GM03348 (cell line): ENCODE measurements around the gene BTBD9.
"Not testable (repeated sequence)": the region's sequence is repeated elsewhere in the genome, so short reads cannot be mapped to it uniquely, and the experiment has no call there.

ENCODE experiments used
- DNase-seq: peaks from one replicate; pipeline ENCODE4 v3.0.0; 2012; ENCODE audit warnings: low spot score

Gene BTBD9

DNA sequence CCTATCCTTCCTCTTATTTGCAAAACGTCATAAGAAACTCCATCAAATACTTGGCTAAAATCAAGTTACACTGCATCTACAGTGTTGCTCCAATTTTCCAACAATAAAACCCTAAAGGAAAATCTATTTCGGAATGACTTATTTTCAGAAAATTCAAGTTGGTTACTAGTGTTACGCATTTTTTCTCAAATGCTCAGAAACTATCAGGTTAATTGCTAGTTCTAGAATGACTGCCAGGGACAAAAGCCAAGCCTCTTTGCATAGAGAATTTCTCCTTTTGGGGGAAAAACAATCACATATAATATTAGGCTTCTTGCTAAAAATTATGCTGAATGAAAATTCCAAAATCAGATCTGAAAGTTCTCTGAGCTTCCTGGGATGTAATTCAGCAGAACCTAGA, 210.2 kb downstream of the BTBD9 start:
- DNase-seq = no peak

- DNase-seq = no peak
These were observed 212.1 kb downstream of the BTBD9 start for GRCh38 chr6:38427492-38428210.

GRCh38 chr6:38425788-38426488, 213.8 kb downstream of the BTBD9 start:
- DNase-seq = not testable (repeated sequence)

DNA sequence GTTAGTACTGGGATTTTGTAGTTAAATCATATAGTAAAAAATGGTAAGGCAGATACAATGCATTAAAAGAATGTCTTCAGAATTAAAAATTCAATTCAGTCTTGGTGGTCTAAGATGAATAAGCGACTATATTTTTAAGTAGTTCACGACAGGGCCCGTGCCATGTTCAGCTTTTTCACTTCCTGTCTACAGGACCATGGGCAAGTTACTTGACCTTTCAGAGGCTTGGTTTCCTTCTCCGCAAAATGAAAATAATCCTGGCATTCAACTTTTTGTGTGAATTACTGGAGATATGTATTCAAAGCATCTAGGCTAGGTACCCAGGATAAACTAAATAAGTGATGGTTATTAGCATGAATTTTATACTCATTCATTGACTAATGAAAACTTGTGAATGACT, 216.0 kb downstream of the BTBD9 start:
- DNase-seq = no peak

DNA sequence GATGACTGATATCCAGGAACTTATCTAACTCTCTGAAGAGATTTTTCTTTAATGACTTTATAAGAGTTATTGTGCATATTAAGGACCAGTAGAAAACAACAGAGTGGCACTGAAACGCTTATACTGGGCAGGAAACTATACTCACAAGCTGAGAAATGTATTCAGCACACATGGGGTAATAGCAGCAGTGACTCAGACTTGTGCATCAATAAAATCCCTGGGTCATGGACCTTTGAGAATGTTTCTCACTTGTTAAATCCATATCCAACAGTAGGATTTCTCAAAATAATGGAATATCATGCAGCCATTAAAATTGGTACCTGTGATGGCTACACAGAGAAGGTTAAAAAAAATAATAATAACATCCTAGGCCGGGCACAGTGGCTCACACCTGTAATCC, 219.5 kb downstream of the BTBD9 start:
- no peak for DNase-seq

GRCh38 chr6:38417521-38417920, 222.2 kb downstream of the BTBD9 start:
- DNase-seq = no peak

DNA sequence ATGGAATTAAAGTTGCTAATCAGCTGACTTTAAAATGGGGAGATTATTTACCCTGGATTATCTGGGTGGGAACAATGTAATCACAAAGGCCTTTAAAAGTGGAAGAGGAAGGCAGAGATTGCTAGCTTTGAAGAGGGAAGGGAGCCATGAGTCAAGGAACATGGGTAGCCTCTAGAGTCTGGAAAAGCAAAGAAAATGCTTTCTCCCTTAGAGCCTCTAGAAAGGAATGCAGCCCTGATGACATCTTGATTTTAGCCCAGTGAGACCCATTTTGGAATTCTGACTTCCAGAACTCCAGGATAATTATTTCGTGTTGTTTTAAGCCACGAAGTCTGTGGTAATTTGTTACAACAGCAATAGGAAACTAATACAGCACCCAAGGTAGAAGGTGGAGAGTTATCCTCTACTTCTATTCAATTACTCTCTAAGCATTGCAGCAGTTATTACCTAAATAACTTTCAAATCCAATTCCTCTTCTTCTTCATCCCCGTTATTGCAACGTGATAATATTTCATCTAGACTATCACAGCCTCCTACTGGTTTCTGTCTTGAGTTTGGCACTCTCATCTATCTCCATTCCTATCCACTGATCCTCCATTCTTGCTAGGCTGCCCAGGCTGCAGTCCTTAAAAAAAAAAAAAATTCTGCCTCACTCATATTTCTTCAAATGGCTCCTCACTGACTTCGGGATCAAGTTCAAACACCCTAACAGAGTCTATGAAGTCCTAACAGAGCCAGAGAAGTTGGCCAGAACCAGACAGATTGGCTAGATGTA, 224.3 kb downstream of the BTBD9 start:
- peak; percentile 44 for DNase-seq

- DNase-seq = peak; percentile 42
These were observed 226.5 kb downstream of the BTBD9 start for GRCh38 chr6:38413102-38413800.

DNA sequence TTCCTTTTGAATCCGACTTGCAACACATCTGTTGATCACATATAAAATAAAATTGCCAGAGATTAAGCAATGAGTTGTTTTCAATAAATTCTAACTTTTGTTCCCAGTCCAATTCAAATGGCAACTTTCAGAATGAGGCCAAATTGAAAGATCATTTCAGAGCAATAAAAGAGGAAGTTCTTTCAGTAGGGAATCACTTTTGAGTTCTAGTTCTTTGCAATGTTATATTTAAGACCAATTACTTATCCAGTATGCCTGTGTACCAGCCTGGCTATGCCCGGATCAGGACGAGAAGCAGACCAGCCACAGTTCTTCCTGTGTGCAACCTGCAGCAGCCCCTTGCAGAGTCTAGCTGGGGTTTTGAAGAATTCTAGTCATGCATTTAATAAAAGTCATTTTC, 232.5 kb downstream of the BTBD9 start:
- DNase-seq = no peak

- DNase-seq = no peak
These were observed 233.6 kb downstream of the BTBD9 start for GRCh38 chr6:38406096-38406495.

DNA sequence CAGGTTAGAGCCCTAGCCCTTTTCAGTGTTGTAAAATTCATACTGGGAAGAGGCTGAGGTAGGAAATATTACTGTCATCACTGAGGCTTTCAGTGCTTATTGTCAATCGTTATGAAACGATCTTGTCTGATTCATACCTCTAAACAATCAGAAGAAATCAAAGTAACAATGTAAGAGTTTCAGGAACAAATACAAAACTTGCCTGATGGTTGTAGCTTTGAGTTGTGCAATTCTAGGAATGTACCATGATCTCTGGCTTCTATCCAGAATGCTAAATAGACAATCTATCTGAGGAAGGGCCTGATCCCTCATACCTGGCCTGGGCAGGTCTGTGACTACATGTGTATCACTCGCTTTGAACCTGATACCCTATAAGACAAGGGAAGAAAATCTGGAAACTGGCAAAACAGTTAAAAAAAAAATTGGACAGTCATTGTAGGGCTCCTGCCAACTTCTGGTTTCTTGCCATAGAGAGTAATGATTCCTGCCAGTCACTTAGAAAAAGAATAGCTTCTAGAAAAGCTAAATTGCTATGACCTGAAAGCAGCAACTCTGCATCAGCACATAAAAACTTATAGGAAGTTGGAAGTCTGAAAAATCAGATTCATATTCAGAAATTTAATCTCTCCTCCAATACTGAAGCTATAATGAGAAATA, 234.7 kb downstream of the BTBD9 start:
- DNase-seq = peak; percentile 10

DNA sequence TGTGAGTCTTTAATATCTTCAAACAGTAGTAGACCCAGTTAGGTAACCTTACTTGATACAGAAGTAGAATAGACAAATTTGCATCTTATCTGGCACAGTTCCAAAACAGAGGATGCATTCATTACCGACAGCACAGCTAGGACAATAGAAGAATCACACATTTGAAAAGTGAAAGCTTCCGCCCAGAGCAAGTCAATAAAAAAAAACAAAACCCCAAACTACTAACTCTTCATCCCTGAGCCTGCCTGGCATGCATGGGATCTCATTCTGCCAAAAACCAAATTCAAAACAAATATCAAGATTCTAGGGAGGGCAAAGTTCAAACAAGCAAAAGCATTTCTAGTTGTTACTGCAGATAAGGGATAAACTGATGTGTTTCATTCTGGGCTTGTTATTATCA, 235.4 kb downstream of the BTBD9 start:
- no peak for DNase-seq

DNA sequence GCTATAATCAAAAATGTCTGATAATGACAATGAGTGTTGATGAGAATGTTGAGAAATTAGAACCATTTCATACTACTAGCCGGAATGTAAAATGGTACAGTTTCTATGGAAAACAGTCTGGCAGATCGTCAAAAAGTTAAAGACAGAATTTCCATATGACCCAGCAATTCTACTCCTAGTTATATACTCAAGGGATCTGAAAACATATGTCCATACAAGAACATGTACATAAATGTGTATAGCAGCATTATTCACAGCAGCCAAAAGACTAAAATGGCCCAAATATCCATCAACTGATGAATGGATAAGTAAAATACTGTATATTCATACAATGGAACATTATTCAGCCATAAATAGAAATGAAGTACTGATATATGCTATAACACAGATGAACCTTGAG, 236.2 kb downstream of the BTBD9 start:
- no peak for DNase-seq

DNA sequence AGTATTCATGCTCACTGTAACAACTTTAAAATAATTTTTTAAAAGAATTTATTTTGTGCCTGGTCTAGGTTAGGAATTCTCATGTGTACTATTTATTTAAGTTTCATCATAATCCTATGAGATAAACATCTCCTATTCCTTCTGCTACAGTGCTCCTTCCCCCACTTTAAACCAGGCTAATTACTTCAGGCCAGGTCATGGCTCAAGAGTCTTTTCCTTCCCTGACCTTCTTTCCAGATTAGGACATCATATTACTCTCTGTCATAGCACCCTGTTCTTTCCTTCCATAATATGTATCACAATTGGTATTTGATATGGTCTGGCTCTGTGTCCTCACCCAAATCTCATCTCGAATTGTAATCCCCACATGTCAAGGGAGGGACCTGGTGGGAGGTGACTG, 239.0 kb downstream of the BTBD9 start:
- DNase-seq = no peak

GRCh38 chr6:38400101-38400500, 239.6 kb downstream of the BTBD9 start:
- DNase-seq = no peak

- no peak for DNase-seq
These were observed 243.5 kb downstream of the BTBD9 start for GRCh38 chr6:38396209-38396608.

- no peak for DNase-seq
These were observed 245.7 kb downstream of the BTBD9 start for GRCh38 chr6:38393986-38394385.

GRCh38 chr6:38391626-38392579, 247.8 kb downstream of the BTBD9 start:
- peak; percentile 8 for DNase-seq

- DNase-seq = peak; percentile 13
These were observed 248.5 kb downstream of the BTBD9 start for GRCh38 chr6:38391206-38391605.

- DNase-seq = no peak
These were observed 249.9 kb downstream of the BTBD9 start for GRCh38 chr6:38389875-38390274.

- DNase-seq = peak; percentile 72
These were observed 251.8 kb downstream of the BTBD9 start for GRCh38 chr6:38387971-38388370.
